GM10847 (cell line): ENCODE results near the gene SIAH2.

Source experiments
- POLR2A ChIP-seq: IDR thresholded peaks from 2 replicates; pipeline ENCODE4 v1.6.1; 2011; ENCODE audit not compliant: insufficient read length; ENCODE audit errors: extremely low read depth

The SIAH2 gene

DNA sequence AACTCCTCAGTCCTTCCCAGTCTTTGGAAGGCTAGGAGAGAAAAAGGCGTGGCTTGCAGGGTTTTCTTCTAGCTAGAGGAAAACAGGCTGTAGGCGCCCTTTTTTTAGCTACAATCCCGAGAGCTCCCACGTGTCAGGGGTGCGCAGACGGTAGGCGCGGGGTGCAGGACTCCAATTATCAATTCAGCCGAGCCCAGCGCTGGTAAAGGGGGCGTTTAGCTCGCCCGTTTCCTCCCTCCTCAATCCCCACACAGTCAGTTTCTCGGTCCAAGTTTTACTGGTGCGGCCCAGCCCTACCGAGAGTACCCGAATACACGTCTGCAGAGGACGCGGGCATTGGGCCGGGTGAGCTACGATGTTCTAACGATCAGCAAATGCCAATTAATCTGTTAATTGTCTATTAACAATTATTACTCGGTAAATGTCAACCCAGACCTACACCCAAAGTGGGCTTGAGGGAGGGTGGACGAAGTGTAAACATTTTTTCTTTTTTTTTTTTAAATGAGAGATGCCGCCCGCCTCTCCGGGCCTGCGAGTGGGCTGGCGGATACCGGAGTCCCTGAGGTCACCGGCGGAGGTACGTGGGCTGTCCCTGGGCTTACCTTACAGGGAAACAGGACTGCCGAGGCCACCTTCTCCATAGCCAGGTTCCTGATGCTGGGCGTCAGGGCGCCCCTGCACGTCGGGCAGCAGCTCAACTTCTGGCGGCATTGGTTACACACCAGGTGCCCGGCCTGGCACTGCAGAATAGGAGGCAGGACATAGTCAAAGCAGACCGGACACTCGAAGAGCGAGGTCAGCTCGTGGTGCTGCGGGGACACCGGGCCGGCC lies 923 bp downstream of the SIAH2 start:
- TF ChIP-seq POLR2A = no peak

DNA sequence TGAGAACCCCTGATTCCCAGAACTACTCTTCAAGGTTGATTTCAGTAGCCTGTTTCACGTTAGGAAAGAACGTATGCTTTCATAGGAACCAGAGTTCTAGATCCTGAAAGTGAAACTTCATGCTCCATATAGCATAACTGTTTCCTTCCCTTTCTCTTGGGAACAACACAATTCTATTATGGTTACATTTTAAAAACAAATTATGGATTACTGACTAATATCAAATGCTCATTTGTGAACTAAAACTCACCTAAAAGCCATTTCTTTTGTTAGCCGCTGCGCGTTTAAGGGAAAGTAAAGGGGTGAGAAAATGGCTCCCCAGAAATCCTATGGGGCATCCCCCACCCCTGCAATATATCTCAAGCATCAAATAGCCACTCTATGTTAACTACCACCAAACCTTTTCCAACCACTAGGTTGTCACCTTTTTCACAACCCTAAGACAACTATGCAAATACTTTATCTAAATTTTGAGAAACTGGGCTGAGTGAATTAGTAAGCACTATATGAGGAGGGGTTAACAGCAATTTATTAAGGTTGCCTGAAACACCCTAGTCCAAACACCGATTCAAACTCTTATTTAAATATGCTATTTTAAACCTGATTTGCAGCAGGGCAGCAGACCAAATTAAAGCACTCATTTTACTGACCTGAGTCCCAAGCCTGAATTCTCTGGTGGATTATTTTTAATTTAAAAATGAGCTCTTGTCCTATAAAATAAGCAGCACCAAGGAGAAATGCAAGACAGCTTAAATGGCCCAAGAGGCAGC lies 2.4 kb downstream of the SIAH2 start:
- TF ChIP-seq POLR2A = no peak

DNA sequence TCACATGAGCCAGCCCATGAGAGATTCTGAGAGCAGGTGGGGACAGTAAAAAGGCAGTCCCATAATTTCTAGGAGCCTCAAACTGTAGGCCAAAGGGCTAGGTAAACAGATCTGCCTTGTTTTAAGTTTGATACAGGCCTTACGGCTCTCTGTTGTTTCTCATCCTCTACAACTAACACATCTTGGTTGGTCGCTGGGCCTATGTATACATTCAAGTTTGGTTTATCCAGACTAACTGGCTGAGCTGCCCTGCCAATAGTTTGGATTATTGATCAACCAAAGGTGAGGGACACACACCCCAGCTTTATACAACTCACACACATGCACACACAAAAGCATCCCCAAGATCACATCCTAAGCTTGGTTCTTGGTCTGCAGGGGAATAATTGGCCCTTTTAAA lies 3.0 kb downstream of the SIAH2 start:
- no peak for TF ChIP-seq POLR2A

DNA sequence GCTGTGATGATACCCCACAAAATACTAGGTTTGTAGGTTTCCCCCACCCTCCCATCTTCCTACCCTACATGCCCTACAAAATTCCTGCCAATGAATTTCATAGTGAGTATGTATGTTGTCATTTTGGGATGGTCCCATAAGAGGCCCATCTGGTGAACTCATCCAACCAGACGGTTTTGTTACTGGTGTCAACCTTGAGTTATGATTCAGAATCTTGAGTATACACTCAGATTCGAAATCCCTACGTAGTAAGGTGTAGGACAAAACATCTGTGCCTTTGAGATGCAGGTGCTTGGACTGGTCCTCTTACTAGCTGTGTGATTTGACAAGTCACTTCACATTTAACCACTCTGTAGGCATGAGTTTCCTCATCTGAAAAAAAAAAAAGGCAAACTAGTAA lies 3.6 kb downstream of the SIAH2 start:
- no peak for TF ChIP-seq POLR2A

DNA sequence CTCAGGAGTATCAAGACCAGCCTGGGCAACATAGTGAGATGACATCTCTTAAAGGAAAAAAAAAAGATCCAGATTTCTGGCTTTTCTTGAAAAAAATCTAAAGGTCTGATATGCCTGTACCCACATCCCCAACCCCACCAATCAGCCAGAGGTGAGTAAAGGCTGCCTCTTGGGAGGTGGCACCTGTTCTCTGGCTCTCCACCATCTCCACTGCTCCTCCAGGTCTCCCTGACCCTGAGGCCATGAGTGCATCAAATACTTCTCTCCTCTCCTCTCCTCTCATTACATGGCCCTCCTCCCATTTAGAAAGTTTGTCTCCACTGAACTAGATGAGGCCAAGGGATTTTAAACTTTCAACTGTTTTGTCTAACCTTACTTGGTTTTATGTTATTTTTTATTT lies 5.2 kb downstream of the SIAH2 start:
- TF ChIP-seq POLR2A = no peak

DNA sequence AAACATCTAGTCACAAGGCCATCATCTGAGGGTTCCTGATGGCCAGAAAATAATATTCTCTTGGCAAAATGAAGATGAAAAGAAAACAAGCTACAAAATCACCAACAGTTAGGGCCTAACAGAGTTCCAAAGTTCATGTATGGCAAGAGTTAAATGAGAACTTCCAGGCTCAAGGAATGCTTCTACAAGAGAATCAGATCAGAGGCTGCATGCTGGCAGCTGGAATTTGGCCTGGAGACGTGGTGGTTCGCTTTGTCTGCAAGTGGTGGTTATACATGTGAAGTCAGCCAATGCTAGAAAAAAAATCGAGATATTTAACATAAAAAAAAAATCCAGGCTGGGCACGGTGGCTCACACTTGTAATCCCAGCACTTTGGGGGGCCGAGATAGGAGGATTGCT lies 5.6 kb downstream of the SIAH2 start:
- no peak for TF ChIP-seq POLR2A

DNA sequence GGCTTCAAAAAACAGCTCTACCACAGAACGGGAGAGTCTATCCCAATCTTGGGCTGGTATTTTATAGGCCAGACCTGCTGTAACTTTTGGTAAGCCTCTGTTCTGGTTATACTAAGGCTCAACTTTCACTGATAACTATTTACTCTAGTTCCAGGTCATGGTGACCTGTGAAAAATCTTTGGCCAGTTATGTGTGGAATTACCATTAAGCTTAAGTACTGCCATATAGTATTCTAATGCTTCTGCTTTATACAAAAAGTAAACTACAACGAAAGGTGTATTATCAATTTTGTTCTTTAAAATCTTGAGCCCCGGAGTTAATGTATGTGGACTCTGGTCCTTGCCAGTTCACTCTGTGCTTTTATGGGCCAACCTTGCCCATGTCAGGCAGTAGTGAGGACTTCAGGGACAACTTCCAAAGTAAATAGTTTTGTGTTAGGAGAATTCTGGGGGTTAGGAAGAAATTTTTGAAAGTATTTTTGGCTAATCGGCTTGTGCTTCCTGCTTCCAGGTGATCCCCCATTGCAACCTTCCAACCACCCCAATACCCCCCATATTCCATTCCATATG lies 6.4 kb downstream of the SIAH2 start:
- TF ChIP-seq POLR2A = no peak

DNA sequence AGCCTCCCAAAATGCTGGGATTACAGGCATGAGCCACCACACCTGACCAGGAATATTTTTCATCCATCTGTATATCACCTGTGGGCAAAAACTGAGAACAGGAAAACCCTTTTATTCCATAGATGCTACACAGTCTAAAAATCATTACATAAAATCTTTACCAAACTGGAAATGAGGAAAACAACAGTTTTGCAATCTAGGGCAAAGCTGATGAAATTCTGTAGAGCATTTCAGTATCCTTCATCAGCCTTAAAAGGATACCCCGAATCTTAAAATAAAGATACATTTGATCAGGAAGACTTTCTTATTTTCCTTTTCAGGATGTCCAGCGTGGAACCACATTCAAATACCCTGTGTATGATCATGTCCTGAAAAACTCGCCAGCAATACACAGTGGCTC lies 7.1 kb downstream of the SIAH2 start:
- no peak for TF ChIP-seq POLR2A

DNA sequence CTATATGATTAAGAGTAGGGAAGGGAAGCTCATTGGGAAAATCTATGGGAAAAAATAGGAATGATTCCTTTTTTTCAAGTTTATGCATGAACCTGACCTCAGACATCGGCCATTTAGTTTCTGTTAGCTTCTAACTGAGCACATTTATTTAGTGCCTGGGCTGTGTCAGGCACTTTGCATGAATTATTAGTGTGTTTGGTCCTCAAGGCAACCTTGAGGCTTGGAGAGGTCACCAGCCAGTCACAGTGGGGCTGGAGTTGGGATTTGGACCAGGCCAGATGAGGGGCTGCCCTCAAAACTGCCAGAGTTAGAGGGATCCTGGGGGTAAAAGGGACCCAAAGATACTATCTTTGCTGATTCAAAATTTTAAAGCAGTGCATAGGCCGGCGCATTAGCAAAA lies 8.1 kb downstream of the SIAH2 start:
- TF ChIP-seq POLR2A = no peak

DNA sequence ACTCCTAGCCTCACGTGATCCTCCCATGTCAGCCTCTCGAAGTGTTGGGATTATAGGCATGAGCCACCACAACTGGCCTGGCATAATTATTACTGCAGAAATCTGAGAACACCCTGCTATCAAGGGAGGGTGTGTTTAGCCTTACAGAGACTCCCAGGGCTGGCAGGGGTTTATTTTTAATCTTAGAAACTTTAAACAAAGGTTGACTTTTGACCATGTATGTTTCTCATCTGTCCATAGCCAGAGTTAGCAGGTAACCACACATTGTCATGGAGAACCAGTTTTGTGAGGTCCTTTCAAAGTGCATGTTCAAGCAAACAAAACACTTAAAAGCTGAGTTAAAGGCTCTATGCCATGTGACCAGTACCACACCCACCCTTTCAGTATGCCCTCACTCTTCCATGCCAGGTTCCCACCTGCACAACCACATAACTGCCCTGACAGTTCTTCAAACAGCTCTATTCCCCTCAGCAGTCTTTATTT lies 11.1 kb downstream of the SIAH2 start:
- TF ChIP-seq POLR2A = no peak

DNA sequence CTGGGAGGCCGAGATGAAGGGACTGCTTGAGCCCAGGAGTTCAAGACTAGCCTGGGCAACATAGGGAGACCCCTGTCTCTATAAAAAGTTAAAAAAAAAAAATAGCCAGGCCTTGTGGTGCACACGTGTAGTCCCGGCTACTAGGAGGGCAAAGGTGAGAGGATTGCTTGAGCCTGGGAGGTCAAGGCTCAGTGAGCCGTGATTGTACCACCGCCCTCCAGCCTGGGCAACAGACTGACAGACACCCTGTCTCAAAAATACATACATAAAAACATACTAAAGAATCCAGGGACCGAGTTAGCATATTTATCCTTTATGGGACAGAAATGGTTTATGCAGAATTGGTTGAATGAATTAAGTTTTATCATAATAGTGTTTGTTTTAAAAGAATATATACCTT lies 13.7 kb downstream of the SIAH2 start:
- TF ChIP-seq POLR2A = no peak

DNA sequence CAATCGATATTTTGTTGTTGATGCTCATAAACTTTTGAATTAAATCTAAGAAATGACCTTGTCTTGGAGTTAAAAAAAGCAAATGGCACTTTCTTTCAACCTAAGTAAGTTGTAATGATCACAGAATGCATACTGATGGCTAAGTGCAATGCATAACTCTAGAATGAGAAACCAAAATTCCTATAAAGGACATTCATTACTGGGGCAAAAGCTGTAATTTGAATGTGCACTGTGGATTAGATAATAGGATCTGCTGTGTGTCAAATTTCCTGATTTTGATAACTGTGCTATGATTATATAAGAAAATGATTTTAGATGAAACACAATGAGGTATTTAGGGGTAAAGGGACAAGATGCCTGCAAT lies 14.3 kb downstream of the SIAH2 start:
- no peak for TF ChIP-seq POLR2A

DNA sequence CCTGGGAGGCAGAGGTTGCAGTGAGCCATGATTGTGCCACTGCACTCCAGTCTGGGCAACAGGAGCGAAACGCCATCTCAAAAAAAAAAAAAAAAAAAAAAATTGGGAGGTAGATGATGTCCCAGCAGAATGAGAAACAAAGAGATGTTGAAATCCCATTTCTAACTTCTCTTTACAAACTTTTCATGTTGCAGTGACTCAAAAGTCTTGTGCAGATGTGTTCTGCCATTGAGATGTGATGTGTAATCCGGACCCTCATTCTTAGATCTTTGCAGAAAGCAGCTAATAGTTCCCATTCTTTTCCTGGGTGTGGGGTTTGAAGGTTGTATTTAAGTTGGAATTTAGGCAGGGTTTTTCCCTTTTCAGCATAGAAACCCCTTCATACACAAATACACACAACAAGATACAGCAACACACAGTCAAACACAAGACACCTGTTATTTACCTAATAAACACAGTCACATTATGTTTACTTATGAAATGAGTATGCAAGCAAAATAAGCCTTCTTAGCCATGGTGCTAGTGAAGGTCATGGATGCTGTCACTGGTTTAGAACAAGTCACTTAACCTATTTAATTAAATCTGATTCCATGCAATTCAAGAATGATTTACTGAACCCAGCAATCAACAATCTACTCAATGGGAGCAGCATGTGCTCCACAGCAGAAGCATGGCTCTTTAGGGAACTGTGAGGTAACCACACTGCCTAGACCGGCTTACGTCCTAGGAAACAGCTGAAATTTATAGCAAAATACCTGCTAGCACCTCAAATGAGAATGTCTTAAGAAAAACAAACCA lies 14.9 kb downstream of the SIAH2 start:
- no peak for TF ChIP-seq POLR2A

DNA sequence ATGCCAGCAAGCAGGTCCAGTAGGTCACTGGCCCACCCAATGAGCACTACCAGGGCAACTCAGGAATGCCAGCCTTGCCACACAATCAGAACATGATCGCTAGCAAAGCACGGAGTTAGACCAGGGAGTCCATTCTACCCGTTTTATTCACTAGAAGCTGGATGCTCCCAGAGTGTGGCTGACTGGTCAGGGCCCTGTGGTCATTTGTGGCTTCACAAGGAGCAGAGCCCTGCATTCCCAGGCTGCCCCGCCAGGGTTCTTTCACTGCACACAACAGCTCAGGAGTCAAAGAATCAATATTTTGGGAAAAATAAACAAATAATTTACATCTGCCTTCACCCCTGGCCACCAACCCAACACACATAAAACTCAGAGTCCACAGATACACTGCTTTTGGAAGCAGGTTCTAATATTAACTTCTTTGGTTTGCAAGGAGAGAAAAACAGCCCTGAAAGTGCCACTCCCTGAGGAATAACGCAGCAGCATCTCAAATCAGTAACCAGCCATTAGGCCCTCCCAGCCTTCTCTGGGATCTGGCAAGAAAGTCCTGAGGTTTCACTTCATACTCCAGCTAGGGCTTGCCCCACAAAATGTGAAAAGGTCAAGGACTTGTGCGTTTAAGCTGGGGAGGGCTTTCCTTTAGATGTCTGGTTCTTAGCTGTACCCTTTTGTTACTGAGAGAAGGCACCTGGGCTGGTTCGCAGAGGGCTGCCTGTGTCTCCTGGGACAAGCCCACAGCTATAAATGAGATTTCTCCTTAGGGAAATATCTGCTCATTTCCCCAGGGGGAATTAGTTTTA lies 16.0 kb downstream of the SIAH2 start:
- TF ChIP-seq POLR2A = no peak
